GM12878 (cell line): ENCODE results near the gene SELENOW.

Experiments used
- POLR2A ChIP-seq: IDR thresholded peaks from 2 replicates; pipeline ENCODE4 v1.6.1; 2011; ENCODE audit warnings: low read depth, mild to moderate bottlenecking, low read length
- POLR2AphosphoS5 ChIP-seq: IDR thresholded peaks from 2 replicates; pipeline ENCODE4 v1.6.1; 2011; ENCODE audit warnings: mild to moderate bottlenecking, low read length, inconsistent platforms
- ZNF274 ChIP-seq: IDR thresholded peaks from one replicate; pipeline ENCODE4 v1.8.0; 2011; ENCODE audit not compliant: insufficient read length, insufficient read depth
- TF ChIP-seq, protein P1 (sequence below), 3 experiments: IDR thresholded peaks in 2 of 3; conservative IDR thresholded peaks in 1 of 3; 2 replicates each; pipeline ENCODE4 v1.5.1; 2011; ENCODE audit warnings: low read depth in 3 of 3, low read length in 3 of 3, mild to moderate bottlenecking in 3 of 3, control low read depth in 2 of 3, moderate library complexity in 2 of 3, inconsistent platforms in 1 of 3, mixed read lengths in 1 of 3; ENCODE audit not compliant: control insufficient read depth in 2 of 3, insufficient read depth in 1 of 3; ENCODE audit errors: extremely low read depth in 1 of 3
- TF ChIP-seq, protein P2 (sequence below): IDR thresholded peaks from 2 replicates; pipeline ENCODE4 v1.6.1; 2011; ENCODE audit warnings: low read depth, mild to moderate bottlenecking, low read length, moderate library complexity, borderline replicate concordance; ENCODE audit errors: extremely low read depth

DNA sequence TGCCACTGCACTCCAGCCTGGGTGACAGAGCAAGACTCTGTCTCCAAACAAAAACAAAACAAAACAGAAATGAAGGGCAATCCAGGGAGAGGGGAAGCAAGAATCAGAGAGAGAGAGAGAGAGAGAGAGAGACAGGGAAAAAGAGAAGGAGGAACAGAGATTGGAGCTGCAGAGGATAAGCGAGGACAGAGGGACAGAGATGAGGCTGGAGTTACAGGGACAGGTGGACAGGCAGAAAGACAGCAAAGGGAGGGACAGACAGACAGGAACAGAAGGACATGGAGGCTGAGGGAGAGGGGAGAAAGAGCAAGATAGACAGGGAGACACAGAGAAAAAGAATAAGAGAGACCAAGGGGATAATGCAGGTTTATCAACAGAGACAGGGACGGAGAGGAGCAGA lies 41.9 kb downstream of the SELENOW start:
- TF ChIP-seq ZNF274 (no peak), POLR2AphosphoS5 (no peak), POLR2A (no peak)
- TF ChIP-seq, protein P1, sequence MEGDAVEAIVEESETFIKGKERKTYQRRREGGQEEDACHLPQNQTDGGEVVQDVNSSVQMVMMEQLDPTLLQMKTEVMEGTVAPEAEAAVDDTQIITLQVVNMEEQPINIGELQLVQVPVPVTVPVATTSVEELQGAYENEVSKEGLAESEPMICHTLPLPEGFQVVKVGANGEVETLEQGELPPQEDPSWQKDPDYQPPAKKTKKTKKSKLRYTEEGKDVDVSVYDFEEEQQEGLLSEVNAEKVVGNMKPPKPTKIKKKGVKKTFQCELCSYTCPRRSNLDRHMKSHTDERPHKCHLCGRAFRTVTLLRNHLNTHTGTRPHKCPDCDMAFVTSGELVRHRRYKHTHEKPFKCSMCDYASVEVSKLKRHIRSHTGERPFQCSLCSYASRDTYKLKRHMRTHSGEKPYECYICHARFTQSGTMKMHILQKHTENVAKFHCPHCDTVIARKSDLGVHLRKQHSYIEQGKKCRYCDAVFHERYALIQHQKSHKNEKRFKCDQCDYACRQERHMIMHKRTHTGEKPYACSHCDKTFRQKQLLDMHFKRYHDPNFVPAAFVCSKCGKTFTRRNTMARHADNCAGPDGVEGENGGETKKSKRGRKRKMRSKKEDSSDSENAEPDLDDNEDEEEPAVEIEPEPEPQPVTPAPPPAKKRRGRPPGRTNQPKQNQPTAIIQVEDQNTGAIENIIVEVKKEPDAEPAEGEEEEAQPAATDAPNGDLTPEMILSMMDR (IDR thresholded peaks at IDR 0.05 in 2 of 3, conservative IDR thresholded peaks at IDR 0.05 in 1 of 3; ENCODE audit: control insufficient read depth in 2 of 3, extremely low read depth in 1 of 3, insufficient read depth in 1 of 3, low read depth in 3 of 3, low read length in 3 of 3): no peak
- TF ChIP-seq, protein P2, sequence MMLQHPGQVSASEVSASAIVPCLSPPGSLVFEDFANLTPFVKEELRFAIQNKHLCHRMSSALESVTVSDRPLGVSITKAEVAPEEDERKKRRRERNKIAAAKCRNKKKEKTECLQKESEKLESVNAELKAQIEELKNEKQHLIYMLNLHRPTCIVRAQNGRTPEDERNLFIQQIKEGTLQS: no peak
